ENCODE results near the gene DNM3.
A peak's percentile ranks its signal among the peaks of the same experiment; 100 is the strongest.

DNM3 gene

DNA sequence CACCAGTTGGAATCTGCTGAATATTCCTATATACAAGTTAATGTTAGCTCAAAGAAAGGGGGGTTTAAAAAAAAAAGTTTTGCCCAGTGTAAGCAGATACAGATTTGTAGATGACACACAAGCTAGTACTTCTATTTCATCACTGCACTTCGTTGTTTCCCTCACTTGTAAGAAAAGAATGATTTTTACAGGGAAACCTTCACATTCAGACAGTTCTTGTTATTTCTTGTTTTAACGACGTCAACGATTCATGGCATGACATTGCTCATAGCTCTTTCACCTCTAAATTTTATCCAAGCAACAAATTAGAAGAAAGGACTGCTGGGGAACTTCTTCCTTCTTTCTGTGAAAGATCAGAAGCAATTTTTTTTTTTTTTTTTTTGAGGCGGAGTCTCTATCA lies 553.5 kb downstream of the DNM3 start:
- DNase-seq (ENCODE audit: low spot score) = no peak

DNA sequence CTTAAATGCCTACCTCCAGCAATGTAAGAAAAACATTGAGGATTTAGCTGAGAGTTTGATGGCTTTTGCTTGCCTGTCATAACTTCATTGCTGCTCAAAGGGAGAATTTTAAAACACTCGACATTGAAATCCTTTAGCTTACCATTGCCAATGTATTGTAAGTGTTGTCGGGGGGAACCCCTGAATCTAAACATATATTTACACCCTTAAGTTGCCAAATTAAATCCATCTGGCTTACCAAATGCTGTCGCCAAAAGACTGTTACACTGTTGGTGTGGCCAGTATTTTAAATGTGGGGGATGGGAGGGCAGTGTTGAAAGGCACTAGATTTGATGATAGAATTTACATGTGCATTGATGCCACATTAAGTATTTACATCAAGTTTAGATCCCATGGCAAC lies 554.3 kb downstream of the DNM3 start:
- DNase-seq (ENCODE audit: low spot score) = no peak

DNA sequence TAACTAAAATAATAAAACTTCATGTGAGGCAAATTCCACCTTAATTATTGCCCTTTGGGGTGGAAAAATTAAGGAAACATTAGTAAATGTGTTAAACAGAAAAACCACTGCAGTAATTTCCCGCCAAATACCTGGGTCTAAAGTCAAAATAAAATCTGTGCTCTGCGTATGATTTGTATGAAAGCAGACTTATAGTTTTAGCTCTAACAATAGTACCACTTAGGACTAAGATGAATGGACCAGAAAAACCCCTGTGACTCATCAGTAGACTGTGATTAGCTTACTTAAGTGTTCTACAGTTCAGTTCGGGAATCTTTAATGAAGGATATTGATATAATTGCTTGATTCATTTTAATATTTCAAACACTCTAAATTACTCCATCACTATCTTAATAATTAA lies 555.9 kb downstream of the DNM3 start:
- no peak for DNase-seq (ENCODE audit: low spot score)

DNA sequence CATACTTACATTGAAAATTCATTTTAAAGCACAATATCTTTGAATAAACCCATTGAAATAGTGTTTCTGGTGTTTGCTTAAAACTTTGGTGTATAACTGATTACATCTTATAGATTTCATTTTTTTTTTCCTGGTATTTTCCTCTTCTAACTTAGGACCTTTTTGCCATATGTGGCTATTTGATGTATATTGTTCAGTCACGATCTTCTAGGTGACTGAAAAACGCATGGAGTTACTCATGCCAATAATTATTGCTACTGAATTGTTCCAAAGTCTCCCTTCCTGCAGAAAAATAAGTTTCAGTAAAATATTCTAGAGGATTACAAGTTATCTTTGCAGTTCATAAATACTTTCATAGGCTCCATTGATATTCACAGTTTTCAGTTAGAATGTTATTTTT lies 556.3 kb downstream of the DNM3 start:
- DNase-seq (ENCODE audit: low spot score) = no peak

DNA sequence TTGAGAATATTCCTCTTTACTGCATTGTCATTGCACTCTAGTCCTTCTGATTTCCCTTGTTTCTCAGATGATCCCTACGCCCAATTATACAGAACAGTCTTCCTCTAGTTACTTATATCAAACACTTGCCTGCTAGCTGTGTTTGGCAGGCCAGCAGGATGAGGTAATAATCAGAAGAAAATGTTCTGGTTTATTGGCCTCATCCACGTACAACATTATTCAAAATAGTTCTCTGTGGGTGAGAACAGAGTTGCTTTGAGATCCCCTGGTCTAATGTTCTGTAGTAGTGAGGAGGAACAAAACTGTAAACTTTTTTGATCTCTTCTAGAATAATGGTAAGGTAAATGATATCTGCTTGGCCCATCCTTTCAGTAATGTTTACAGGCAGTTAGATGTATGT lies 556.9 kb downstream of the DNM3 start:
- no peak for DNase-seq (ENCODE audit: low spot score)

DNA sequence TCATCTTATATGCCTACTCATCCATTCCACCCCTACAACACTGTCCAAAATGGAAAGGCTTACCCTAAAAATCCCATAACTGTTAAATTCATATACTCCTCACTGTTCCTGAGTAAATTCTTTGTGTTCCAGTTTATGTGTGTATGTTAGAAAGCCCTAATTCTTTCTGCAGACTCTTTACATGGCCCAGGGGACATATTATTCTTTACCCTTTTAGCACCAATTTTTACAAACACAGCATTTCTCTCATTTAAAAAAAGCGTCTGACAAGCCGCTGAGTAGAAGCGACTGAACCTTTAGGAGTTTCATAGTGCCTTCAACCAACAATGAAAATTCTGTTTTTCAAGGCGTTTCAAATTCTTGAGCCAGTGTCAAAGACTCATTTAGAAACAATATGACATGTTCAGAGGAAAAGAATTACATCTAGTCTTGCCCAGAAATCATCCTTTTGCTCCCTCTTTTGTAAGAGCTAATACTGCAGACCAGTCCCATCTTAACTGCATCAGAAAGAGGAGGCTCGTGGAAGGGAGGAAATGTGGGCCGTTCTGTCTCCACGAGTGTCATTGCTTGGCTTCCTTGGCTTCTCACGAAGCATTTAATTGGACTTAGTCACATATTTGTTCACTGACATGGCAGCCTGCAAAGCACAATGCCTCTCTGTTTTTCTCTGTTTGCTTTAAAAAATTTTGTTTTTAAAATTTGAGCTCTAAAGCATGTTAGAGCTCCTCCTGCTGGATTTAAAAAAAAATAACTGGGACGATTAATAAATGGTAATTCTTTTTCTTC lies 557.9 kb downstream of the DNM3 start:
- peak; percentile 51 for DNase-seq (ENCODE audit: low spot score)

DNA sequence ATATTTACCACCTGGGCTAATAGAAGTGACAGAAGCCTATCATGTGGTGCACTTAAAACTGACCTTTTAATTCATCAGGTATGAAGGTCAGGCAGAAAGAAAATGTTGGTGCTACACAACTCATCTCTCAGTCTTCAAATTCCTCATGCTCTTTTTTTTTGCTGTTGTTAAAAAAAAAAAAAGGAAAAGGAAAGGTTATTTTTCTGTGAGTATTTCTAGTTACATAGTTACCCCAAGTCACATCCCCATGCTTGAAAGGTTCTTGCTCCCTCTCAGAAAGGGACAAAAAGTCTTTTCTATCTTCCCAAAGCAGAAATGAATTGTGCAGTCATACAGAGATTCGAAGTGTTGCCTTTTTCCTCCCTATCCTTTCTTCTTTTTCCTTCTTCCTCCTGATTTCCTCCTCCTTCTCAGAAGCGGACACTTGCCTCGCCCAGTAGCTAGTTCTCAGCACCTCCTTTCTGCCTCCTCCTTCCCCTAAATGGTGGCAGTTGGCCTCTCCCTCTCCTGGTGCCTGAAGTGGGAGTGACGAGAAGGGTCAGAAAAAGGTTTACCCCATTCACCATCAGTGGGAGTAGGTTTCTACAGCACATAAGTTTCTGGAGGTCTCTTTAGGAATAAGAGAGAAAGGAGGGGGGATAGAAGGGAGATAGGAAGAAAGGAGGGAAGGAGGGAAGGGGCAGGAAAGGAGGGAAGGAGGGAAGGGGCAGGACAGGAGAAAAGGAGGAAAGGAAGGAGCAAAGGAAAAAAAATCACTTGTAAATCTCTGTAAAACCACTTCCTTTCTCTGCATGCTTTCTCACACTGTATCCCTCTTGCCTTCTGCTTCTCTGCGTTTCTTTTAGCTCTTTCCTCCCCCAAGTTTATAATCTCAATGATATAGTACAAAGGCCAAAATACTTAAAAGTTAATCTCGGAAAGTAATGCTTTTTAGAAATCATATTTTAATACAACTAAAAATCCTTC lies 558.7 kb downstream of the DNM3 start:
- DNase-seq (ENCODE audit: low spot score) = no peak

DNA sequence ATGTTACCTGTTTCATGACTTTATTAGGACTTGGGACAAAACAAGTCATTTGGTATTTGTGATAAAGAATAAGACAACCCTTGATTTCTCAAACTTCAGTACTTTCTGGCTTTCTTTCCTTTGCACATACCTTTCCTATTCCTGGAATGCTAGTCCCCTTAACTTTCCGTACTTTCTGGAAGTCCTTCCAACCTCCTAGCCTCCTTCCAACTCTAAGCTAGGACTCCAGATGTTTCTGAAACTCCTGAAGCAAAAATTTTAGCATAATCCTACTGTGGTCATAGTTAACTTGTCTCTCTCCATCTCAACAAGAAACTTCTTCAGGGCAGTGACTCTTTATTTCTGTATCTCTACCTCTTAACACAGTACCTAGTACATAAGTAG lies 559.4 kb downstream of the DNM3 start:
- no peak for DNase-seq (ENCODE audit: low spot score)

DNA sequence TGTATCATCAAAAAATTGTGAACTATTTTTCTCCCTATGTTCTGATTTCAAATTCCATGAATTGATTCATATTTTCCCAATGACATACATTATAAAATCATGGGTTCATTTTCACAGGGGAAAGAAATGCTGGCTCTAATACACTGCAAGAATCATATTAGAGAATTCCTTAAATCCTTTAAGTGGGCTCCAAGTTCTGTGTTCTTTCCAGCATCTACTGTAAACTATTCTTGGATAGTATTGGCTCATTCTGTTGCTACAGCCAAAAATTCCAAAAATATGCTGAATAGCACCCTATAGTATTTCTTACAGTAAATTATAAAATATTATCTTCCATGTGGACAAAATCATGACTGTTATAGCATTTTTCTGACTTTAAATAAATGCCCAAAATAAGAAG lies 560.2 kb downstream of the DNM3 start:
- no peak for DNase-seq (ENCODE audit: low spot score)

DNA sequence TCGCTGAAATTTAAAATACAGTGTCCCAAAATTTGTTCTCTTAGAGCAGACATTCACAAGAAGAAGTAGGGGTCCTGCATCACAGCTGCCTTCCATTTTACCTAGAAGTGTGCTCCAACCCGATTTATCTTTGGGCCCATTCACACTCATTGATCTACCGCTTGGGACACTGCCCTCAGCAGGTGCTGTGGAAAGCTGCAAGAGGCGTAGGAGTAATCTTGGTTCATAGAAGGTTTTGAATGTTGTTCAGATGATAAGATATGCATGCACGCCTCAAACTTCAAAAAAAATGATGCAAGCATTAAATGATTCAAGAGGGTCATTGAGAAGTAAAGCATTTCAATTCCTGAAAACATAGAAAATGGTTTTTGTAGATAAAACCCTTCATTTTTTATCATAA lies 560.6 kb downstream of the DNM3 start:
- no peak for DNase-seq (ENCODE audit: low spot score)

DNA sequence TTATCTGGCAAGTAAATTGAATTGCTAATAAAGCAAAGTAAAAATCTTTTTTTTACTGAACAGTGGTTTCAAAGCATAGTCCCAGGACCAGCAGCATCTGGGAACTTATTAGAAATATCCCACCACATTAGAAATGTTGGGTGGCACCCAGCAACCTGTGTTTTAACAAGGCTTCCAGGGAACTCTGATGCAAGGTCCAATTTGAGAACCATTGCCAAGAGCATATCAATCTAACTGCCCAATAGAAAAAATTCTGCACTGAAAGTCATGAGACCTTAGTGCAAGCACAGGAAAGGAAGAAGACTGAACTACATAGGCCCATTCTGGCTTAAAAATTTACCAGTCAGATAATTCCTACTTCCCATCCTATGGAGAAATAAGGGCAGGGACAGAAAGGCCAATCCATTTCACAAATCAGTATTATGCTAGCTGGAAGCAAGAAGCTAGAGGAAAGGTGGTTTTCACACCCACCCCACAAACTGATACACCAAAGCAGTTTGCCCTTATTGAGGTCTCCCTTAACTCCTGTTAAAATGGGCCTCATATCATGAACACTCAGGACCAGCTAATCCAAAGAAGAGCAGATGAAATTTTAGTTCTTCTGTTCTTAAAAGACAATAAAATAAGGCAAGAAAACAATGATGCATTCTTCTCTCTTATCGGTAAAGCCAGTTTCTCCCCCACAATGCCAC lies 561.7 kb downstream of the DNM3 start:
- no peak for DNase-seq (ENCODE audit: low spot score)

DNA sequence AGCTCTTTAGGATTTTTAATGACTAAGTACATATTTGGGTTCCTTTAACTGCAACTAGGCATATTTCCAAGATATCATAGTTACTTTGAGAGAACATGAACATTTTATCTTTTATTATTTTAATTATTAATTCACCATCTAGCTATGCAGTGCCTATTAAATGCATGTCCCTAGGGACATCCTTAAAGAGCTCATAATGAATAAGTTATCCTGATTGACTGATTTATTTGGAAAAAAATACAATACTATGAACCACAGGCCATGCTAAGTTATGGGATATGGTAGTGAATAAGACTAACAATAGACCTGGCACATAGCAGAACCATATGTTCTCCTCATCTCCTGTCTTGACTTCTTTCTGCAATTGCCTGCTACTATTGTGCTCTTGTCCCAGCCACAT lies 562.8 kb downstream of the DNM3 start:
- no peak for DNase-seq (ENCODE audit: low spot score)

DNA sequence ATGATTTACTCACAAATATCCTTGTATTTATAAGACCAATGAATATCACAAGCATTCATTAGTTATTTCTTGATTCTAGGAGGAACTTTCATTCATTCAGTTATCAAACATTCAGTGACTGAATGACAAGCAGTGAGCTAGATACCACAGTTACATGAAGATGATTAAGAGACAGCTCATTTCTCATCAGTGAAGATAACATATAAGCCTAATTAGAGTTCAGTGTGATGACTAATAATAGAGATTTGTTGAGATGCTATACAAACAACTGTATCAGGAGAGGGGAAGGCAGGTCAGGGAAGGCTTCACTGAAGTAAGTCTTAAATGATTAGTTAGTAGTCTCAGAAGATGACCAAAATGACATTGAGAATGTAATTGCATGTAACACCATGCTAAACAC lies 564.6 kb downstream of the DNM3 start:
- no peak for DNase-seq (ENCODE audit: low spot score)

DNA sequence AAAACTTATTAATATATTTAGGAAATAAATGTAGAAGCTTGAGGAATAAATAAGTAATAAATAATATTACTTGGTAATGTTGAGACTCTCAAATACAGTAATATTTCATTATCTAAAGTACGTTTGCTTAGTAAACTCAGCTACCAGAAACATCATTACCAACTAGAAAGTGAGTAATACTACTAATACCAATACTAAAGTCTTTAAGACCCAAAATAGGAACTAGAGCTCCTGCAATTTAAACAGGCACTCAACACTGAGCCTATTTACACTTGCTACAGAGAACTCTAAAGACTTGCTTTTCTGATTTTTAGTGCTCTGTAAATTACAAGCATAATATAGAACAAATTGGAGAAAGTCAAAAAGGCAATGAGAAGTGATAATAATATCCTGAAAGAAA lies 565.7 kb downstream of the DNM3 start:
- DNase-seq (ENCODE audit: low spot score) = no peak

DNA sequence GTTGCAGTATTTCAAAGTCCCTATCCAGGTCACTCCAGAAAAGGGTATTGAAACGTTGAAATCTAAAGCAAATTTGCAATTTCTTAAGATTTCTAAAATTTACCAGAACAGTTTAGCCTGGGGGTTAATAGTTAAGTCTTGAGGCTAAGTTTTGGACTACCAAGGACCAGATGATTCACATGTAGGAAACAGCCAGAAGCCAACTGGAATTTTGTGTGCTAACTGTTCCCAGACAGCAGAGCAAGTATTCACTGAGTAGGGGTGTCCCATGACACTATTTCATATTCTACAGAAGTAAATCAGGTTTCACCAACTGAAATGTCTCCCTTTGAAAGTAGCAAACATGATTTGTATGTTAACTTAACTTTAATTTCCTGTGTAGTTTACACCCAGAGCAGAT lies 567.7 kb downstream of the DNM3 start:
- no peak for DNase-seq (ENCODE audit: low spot score)

DNA sequence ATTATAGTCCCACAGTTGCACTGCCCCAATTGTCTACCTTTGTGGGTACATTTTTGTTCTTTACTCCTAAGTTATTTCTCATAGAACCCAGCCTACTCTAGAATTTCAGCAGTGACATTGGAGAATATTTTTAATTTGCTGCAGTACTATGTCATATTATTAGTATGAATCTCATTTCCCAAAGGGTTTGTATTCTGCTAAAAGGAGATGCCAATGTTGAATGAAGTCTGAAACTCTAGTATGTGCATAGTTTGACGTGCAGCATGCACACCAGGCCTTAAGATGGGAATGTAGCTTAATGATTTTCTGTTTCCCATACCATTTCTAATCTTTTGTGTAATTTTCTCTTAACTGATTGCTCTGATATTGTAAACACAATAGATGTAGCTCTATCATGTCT lies 568.7 kb downstream of the DNM3 start:
- no peak for DNase-seq (ENCODE audit: low spot score)

DNA sequence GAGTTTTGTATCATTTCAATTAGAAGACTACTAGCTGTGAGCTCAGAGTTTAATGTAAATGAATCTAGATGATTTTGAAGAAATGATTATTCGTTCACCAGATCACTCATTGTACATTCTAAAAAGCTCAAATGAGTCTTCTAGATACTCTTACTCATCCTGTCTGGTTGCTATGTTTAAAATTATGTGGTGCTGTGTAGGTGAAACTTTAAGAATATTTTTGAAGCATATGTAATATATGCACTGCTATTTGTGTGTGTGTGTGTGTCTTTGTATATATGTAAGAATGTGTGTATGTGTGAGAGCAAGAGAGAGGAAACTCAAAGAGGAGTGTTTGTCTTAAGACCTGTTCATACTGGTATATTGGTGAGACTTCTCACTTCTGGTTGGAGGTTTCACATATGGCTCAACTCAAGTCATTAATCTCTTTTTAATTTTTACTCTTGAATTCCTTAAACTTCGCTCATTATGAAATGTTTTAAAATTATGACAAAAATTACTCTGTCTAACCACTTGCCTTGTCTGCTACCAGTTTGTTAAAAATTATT lies 570.6 kb downstream of the DNM3 start:
- no peak for DNase-seq (ENCODE audit: low spot score)

DNA sequence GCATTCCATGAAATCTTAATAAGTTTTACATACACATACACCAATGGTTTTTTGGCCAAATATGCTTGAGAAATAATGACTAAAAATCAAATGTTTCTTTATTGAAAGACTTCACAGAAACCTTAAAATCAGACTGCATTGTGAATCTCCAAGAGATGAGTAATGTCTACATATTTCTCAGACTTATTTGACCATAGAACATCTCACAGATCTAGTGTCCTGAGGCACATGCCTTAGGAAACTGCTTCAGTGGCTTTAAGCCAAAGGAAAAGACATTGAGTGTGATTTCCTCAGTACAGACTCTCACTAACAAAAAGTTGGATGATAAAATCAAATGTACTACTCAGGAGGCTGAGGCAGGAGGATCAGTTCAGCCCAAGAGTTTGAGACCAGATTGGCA lies 573.0 kb downstream of the DNM3 start:
- DNase-seq (ENCODE audit: low spot score) = no peak

DNA sequence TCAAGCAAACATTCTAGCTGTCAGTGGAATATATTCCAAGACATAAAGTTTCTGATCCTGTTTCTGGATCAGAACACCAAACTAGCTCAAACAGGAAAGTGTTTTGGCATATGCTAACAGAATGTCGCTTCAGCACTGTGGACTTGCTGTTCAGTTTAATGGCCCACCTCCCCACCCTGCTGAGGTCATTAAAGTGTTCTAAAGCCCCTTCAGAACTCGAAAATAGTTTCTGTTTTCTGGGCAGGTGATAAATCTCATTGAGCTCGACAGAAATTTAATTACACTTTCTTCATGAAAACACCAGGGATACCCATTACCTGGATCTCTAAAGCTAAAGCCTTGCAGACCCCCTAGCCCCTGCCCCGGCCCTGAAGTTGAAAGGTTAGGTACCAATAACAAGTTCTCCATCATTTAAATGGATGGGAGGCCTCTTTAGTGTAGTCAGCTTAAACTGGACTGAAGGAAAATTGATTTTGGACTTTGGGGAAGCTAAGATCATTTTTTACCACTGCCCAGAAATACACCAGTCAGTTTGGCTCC lies 575.3 kb downstream of the DNM3 start:
- DNase-seq (ENCODE audit: low spot score) = no peak

DNA sequence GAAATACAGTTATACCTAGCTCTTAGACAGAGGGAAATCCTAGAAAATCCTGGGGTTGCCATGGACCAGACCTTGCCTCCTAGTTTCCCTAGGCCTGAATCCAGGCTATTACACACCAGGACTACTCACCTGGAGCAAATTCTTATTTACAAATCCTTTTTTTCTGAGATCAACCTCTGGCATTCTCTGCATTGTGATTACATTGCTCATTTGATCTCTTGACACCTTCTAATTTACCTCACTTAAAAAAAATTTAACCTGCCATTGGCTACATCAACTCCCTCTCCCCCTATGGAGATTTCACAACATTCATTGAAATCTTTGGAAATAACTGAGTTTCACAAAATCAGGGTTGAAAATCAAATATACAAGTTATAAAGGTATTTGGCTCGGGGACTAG lies 576.3 kb downstream of the DNM3 start:
- no peak for DNase-seq (ENCODE audit: low spot score)

DNA sequence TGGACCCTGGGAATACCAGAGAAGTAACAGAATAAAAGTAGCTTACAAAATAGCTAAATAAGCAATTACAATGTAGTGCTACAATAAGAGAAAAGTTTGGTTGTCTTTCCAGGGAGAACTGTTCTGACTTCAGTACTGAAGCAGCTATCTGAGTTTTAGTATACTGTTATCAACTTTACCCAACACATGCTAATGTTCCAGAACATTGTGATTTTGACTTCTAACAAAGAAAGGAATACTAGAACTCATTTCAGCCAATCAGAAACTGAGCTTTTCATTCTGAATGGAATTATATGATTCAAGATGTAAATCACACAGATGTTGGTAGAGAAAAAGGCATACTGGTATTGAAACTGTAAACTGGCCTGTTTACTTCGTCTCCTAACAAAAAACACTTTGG lies 579.1 kb downstream of the DNM3 start, which contains the start of gene C1orf105:
Gene C1orf105, plus strand, starts transcription at position 301 of the 400 bp plus-strand sequence. CDS start 201 bp downstream, outside the sequence.
- no peak for DNase-seq (ENCODE audit: low spot score)

DNA sequence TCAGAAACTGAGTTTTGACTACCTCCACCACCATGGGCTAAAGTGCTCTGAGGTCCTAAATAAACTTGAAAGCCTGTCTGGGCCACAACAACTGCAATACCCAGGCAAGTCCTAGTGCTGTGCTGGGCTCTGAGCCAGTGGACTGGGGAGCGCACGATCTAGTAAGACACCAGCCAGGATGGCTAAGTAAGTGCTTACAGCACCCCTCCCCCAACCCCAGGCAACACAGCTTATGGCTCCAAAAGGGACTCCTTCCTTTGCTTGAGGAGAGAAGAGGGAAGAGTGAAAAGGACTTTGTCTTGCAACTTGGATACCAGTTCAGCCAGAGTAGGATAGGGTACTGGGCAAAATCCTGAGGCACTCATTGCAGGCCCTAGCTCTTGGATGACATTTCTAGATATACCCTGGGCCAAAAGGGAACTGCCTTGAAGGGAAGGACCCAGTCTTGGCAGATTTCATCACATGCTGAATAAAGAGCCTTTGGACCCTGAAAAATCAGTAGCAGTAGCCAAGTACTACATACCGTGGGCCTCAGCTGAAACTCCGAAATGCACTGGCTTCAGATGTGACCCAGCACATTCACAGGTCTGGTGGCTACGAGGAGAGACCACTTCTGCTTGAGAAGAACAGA lies 580.8 kb downstream of the DNM3 start:
- DNase-seq (ENCODE audit: low spot score) = no peak
